GM23338 (cell line): ENCODE data around the gene PLEKHA7. TPM values are rescaled to one million over a fixed set of nuclear protein-coding genes. Genes with fewer than 3 reads are reported as not detected.

Experiments
- ATAC-seq: fragments of 200-7000 bp; cut with Tn5 transposase; 3 replicates; pipeline ENCODE4 v1.9.1; 2020
- DNase-seq: peaks from one replicate; pipeline ENCODE4 v3.0.0-alpha.2; 2015; ENCODE audit warnings: low spot score
- H2AFZ ChIP-seq: fragments of 200-600 bp; sonication (generic); 2 replicates; pipeline ENCODE4 v1.8.0; 2016; ENCODE audit warnings: antibody characterized with exemption, mild to moderate bottlenecking, moderate library complexity
- H3F3A ChIP-seq: fragments of 200-600 bp; sonication (generic); replicated peaks from 2 replicates; pipeline ENCODE4 v1.8.0; 2017; ENCODE audit warnings: antibody characterized with exemption, mixed run types, low read depth
- H3K27ac ChIP-seq: fragments of 200-600 bp; sonication (generic); 2 replicates; pipeline ENCODE4 v1.6.1; 2016; ENCODE audit warnings: low read depth
- H3K27me3 ChIP-seq: fragments of 200-600 bp; sonication (generic); 2 replicates; pipeline ENCODE4 v1.8.0; 2016; ENCODE audit warnings: mild to moderate bottlenecking, mixed run types, moderate library complexity; ENCODE audit not compliant: insufficient read depth
- H3K36me3 ChIP-seq: fragments of 200-600 bp; sonication (generic); 2 replicates; pipeline ENCODE4 v1.8.0; 2016; ENCODE audit warnings: mild to moderate bottlenecking; ENCODE audit not compliant: insufficient read depth
- H3K4me1 ChIP-seq: fragments of 200-600 bp; sonication (generic); 2 replicates; pipeline ENCODE4 v1.8.0; 2016; ENCODE audit warnings: mild to moderate bottlenecking, moderate library complexity; ENCODE audit not compliant: insufficient read depth
- H3K4me2 ChIP-seq: fragments of 200-600 bp; sonication (generic); 2 replicates; pipeline ENCODE4 v1.7.1; 2017; ENCODE audit warnings: mixed run types
- H3K4me3 ChIP-seq: fragments of 200-600 bp; sonication (generic); 2 replicates; pipeline ENCODE4 v1.6.1; 2016; ENCODE audit warnings: mixed run types
- H3K79me2 ChIP-seq: fragments of 200-600 bp; sonication (generic); replicated peaks from 2 replicates; pipeline ENCODE4 v1.8.0; 2017; ENCODE audit warnings: mild to moderate bottlenecking; ENCODE audit not compliant: insufficient read depth
- H3K9me2 ChIP-seq: fragments of 200-600 bp; sonication (generic); 2 replicates; pipeline ENCODE4 v1.8.0; 2017; ENCODE audit not compliant: insufficient read depth
- H4K20me1 ChIP-seq: fragments of 200-600 bp; sonication (generic); replicated peaks from 2 replicates; pipeline ENCODE4 v1.8.0; 2017; ENCODE audit warnings: mild to moderate bottlenecking; ENCODE audit not compliant: insufficient read depth
- H3K27ac Mint-ChIP-seq: 2 replicates; pipeline ENCODE4 v1.8.0; 2020; ENCODE audit warnings: inconsistent platforms, mild to moderate bottlenecking, moderate library complexity, mixed read lengths
- H3K27me3 Mint-ChIP-seq: 3 replicates; pipeline ENCODE4 v1.8.0; 2022; ENCODE audit warnings: low read depth, mild to moderate bottlenecking, moderate library complexity, mixed read lengths, inconsistent platforms; ENCODE audit not compliant: insufficient read depth, poor library complexity
- H3K36me3 Mint-ChIP-seq: 3 replicates; pipeline ENCODE4 v1.8.0; 2021; ENCODE audit warnings: low read depth, mild to moderate bottlenecking, inconsistent platforms, moderate library complexity, mixed read lengths
- H3K4me1 Mint-ChIP-seq: 3 replicates; pipeline ENCODE4 v1.8.0; 2020; ENCODE audit warnings: mild to moderate bottlenecking, inconsistent platforms, mixed read lengths
- H3K4me3 Mint-ChIP-seq: 3 replicates; pipeline ENCODE4 v1.8.0; 2021; ENCODE audit warnings: moderate library complexity, mild to moderate bottlenecking, inconsistent platforms, mixed read lengths
- H3K9me3 Mint-ChIP-seq: 3 replicates; pipeline ENCODE4 v1.8.0; 2020; ENCODE audit warnings: moderate library complexity, mild to moderate bottlenecking, inconsistent platforms, mixed read lengths
- CREB1 ChIP-seq: fragments of 250-450 bp; sonication (Bioruptor Pico); IDR thresholded peaks from 2 replicates; pipeline ENCODE4 v1.5.0; 2020; ENCODE audit warnings: low read depth, mild to moderate bottlenecking, moderate library complexity
- CTCF ChIP-seq, 2 experiments: fragments of 200-600 bp in 1 of 2; sonication (generic) in 1 of 2; conservative IDR thresholded peaks; 2 replicates each; pipeline versions ENCODE4 v1.5.1 to v1.6.1; 2016 to 2017; ENCODE audit warnings: antibody characterized with exemption in 2 of 2, low read depth in 2 of 2, mild to moderate bottlenecking in 2 of 2, moderate library complexity in 1 of 2
- ETS1 ChIP-seq: IDR thresholded peaks from 2 replicates; pipeline ENCODE4 v1.6.1; 2016; ENCODE audit warnings: antibody characterized with exemption
- EZH2 ChIP-seq: fragments of 200-600 bp; sonication (generic); IDR thresholded peaks from one replicate; pipeline ENCODE4 v1.8.0; 2017; ENCODE audit warnings: antibody characterized with exemption, mild to moderate bottlenecking, low read depth; ENCODE audit not compliant: unreplicated experiment
- EZH2phosphoT487 ChIP-seq: fragments of 200-600 bp; sonication (generic); IDR thresholded peaks from one replicate; pipeline ENCODE4 v1.8.1; 2018; ENCODE audit warnings: antibody characterized with exemption; ENCODE audit not compliant: unreplicated experiment
- JUNB ChIP-seq: IDR thresholded peaks from one replicate; pipeline ENCODE4 v1.6.1; 2016; ENCODE audit warnings: antibody characterized with exemption; ENCODE audit not compliant: unreplicated experiment
- NANOG ChIP-seq: IDR thresholded peaks from 2 replicates; pipeline ENCODE4 v1.6.1; 2016; ENCODE audit warnings: antibody characterized with exemption, borderline replicate concordance
- POLR2AphosphoS5 ChIP-seq: IDR thresholded peaks from 2 replicates; pipeline ENCODE4 v1.6.1; 2016; ENCODE audit warnings: antibody characterized with exemption, low read depth
- REST ChIP-seq: IDR thresholded peaks from one replicate; pipeline ENCODE4 v1.6.1; 2018; ENCODE audit warnings: antibody characterized with exemption; ENCODE audit not compliant: unreplicated experiment
- STAT1 ChIP-seq: IDR thresholded peaks from one replicate; pipeline ENCODE4 v1.6.1; 2016; ENCODE audit warnings: antibody characterized with exemption; ENCODE audit not compliant: unreplicated experiment
- ZNF114 ChIP-seq: fragments of 250-450 bp; sonication (Bioruptor Pico); IDR thresholded peaks from 2 replicates; pipeline ENCODE4 v1.5.0; 2020; ENCODE audit warnings: mild to moderate bottlenecking, moderate library complexity
- ZNF331 ChIP-seq: fragments of 250-450 bp; sonication (Bioruptor Pico); IDR thresholded peaks from 2 replicates; pipeline ENCODE4 v1.5.0; 2020; ENCODE audit warnings: low read depth, mild to moderate bottlenecking, moderate library complexity
- ZNF462 ChIP-seq: fragments of 250-450 bp; sonication (Bioruptor Pico); IDR thresholded peaks from 2 replicates; pipeline ENCODE4 v1.5.0; 2020; ENCODE audit warnings: mild to moderate bottlenecking, moderate library complexity
- polyA plus RNA-seq: library from polyadenylated mRNA; unstranded; fragments of >200 nt; fragmentation: Nextera tagmentation; extraction: Ambion mirVana; gene quantifications from 2 replicates; pipeline ENCODE4 v1.2.1, GENCODE V29; 2016
- total RNA-seq: library from RNA; depleted of rRNA; stranded (reverse); fragments of >200 nt; shearing (Covaris generic); gene quantifications from 2 replicates; pipeline ENCODE4 v1.2.3, GENCODE V29; 2014

Gene PLEKHA7
- total and polyA plus RNA-seq, 2 experiments from 2014 or later = 9.7 to 15.8 TPM

- DNase-seq (no peak), ATAC-seq (no peak)
- no peaks in the 10 kb centered on the region for H3K27me3 ChIP-seq
- Mint-ChIP-seq H3K4me1 (peaks cover 13% of the 10 kb centered on the region), H3K27ac (no peak overlapping the region), H3K36me3 (peaks cover 8% of the 10 kb centered on the region; the same call in 2 of the 3 replicates), H3K4me3 (no peak overlapping the region), H3K9me3 (no peaks in the 10 kb centered on the region), H3K27me3 (peaks cover 5% of the 10 kb centered on the region)
- H3K4me2 ChIP-seq = no peak overlapping the region
- no peak overlapping the region for H2AFZ ChIP-seq
- no peaks in the 10 kb centered on the region for H4K20me1 ChIP-seq
- H3K36me3 ChIP-seq = no peaks in the 10 kb centered on the region
- no peaks in the 10 kb centered on the region for H3K9me2 ChIP-seq
- no peak overlapping the region for H3K4me3 ChIP-seq
- H3K27ac ChIP-seq = no peak overlapping the region
- H3K4me1 ChIP-seq = no peaks in the 10 kb centered on the region
- no peaks in the 10 kb centered on the region for H3F3A ChIP-seq
- no peak for TF ChIP-seq NANOG
- no peak for TF ChIP-seq POLR2AphosphoS5
- no peak for TF ChIP-seq ZNF331 (CRISPR knock-in tag)
- no peak for TF ChIP-seq JUNB
- no peak for TF ChIP-seq ZNF462 (CRISPR knock-in tag)
- no peak for TF ChIP-seq ZNF114
- TF ChIP-seq STAT1 = no peak
- no peak for TF ChIP-seq CREB1 (CRISPR knock-in tag)
- no peak for TF ChIP-seq REST
- no peak for TF ChIP-seq EZH2
- no peak for TF ChIP-seq ETS1
- TF ChIP-seq EZH2phosphoT487 = no peak
- no peak for TF ChIP-seq CTCF (conservative IDR thresholded peaks at IDR 0.05; ENCODE audit: low read depth in 2 of 2)
- H3K79me2 ChIP-seq = no peaks in the 10 kb centered on the region
Observed at GRCh38 chr11:16809886-16810668, 204.1 kb downstream of the PLEKHA7 start.
